Loucy (cell line): Measurements from ENCODE around the gene KIF1B.
"Not testable (repeated sequence)": the region's sequence is repeated elsewhere in the genome, so short reads cannot be mapped to it uniquely, and the experiment has no call there.

ENCODE experiments used
- H2AFZ ChIP-seq: fragments of 200-600 bp; sonication (generic); 2 replicates; pipeline ENCODE4 v1.6.0; 2016; ENCODE audit warnings: antibody characterized with exemption, mild to moderate bottlenecking, low read length, moderate library complexity
- H3F3A ChIP-seq: fragments of 200-600 bp; 2 replicates; pipeline ENCODE4 v1.6.0; 2016; ENCODE audit warnings: antibody characterized with exemption, low read depth, mild to moderate bottlenecking
- H3K27me3 ChIP-seq: fragments of 200-600 bp; sonication (generic); 2 replicates; pipeline ENCODE4 v1.6.1; 2014; ENCODE audit warnings: low read length, mild to moderate bottlenecking; ENCODE audit not compliant: insufficient read depth, poor library complexity, severe bottlenecking
- H3K36me3 ChIP-seq: fragments of 200-600 bp; sonication (generic); 2 replicates; pipeline ENCODE4 v1.6.1; 2016; ENCODE audit warnings: low read length; ENCODE audit not compliant: insufficient read depth
- H3K4me1 ChIP-seq: fragments of 200-600 bp; sonication (generic); 2 replicates; pipeline ENCODE4 v1.5.1; 2014; ENCODE audit warnings: low read length, mild to moderate bottlenecking; ENCODE audit not compliant: insufficient read depth, poor library complexity, severe bottlenecking
- H3K4me2 ChIP-seq: fragments of 200-600 bp; sonication (generic); 2 replicates; pipeline ENCODE4 v1.6.0; 2014; ENCODE audit warnings: antibody characterized with exemption, low read length, low read depth, mild to moderate bottlenecking; ENCODE audit not compliant: poor library complexity, severe bottlenecking
- H3K4me3 ChIP-seq: fragments of 200-600 bp; sonication (generic); 2 replicates; pipeline ENCODE4 v1.5.1; 2014; ENCODE audit warnings: low read length, mild to moderate bottlenecking, mixed read lengths; ENCODE audit not compliant: poor library complexity, severe bottlenecking
- H3K79me2 ChIP-seq: fragments of 200-600 bp; sonication (generic); 2 replicates; pipeline ENCODE4 v1.6.1; 2014; ENCODE audit warnings: low read length; ENCODE audit not compliant: insufficient read depth
- H3K9ac ChIP-seq: fragments of 200-600 bp; sonication (generic); 2 replicates; pipeline ENCODE4 v1.6.0; 2014; ENCODE audit warnings: mild to moderate bottlenecking, low read depth, low read length, moderate library complexity; ENCODE audit not compliant: poor library complexity, severe bottlenecking
- H3K9me2 ChIP-seq: fragments of 200-600 bp; sonication (generic); replicated peaks from 2 replicates; pipeline ENCODE4 v1.6.1; 2016; ENCODE audit warnings: low read depth, low read length, mixed read lengths
- H3K9me3 ChIP-seq: fragments of 200-600 bp; sonication (generic); 2 replicates; pipeline ENCODE4 v1.6.1; 2014; ENCODE audit warnings: mild to moderate bottlenecking, antibody characterized with exemption, low read length, low read depth; ENCODE audit not compliant: insufficient read depth
- H4K20me1 ChIP-seq: fragments of 200-600 bp; sonication (generic); 2 replicates; pipeline ENCODE4 v1.6.0; 2014; ENCODE audit warnings: antibody characterized with exemption, low read length, mild to moderate bottlenecking; ENCODE audit not compliant: insufficient read depth, poor library complexity, severe bottlenecking
- CTCF ChIP-seq: fragments of 200-600 bp; sonication (generic); conservative IDR thresholded peaks from 2 replicates; pipeline ENCODE4 v1.5.1; 2014; ENCODE audit warnings: mild to moderate bottlenecking, antibody characterized with exemption, low read length
- EZH2phosphoT487 ChIP-seq: fragments of 200-600 bp; IDR thresholded peaks from 2 replicates; pipeline ENCODE4 v1.6.1; 2018; ENCODE audit warnings: antibody characterized with exemption, mild to moderate bottlenecking, moderate library complexity, borderline replicate concordance

Gene KIF1B

GRCh38 chr1:10424651-10425050 lies 214.3 kb downstream of the KIF1B start:
- TF ChIP-seq EZH2phosphoT487 (no peak), CTCF (no peak)
- H3K27me3 ChIP-seq = no peaks in the 10 kb centered on the region
- no peaks in the 10 kb centered on the region for H3F3A ChIP-seq
- no peak overlapping the region for H3K4me3 ChIP-seq
- no peaks in the 10 kb centered on the region for H4K20me1 ChIP-seq
- no peaks in the 10 kb centered on the region for H3K79me2 ChIP-seq
- no peak overlapping the region for H3K9ac ChIP-seq
- no peaks in the 10 kb centered on the region for H3K9me2 ChIP-seq
- H3K9me3 ChIP-seq = no peaks in the 10 kb centered on the region
- no peak overlapping the region for H2AFZ ChIP-seq
- peaks cover under 1% of the 10 kb centered on the region for H3K4me1 ChIP-seq
- no peak overlapping the region for H3K4me2 ChIP-seq
- peaks cover 18% of the 10 kb centered on the region; the same call in 1 of the 2 replicates for H3K36me3 ChIP-seq

GRCh38 chr1:10425826-10426534 lies 215.6 kb downstream of the KIF1B start:
- not testable (repeated sequence) for H3F3A ChIP-seq, H2AFZ ChIP-seq, H3K4me2 ChIP-seq, H3K79me2 ChIP-seq, H4K20me1 ChIP-seq, H3K9me2 ChIP-seq, H3K9ac ChIP-seq, H3K27me3 ChIP-seq, H3K36me3 ChIP-seq, H3K4me3 ChIP-seq, H3K4me1 ChIP-seq, H3K9me3 ChIP-seq

GRCh38 chr1:10426535-10426848 lies 216.1 kb downstream of the KIF1B start:
- H3K9me2 ChIP-seq, H2AFZ ChIP-seq, H3K4me3 ChIP-seq, H3K27me3 ChIP-seq, H3F3A ChIP-seq, H4K20me1 ChIP-seq, H3K4me1 ChIP-seq, H3K9me3 ChIP-seq, H3K4me2 ChIP-seq, H3K9ac ChIP-seq, H3K79me2 ChIP-seq, H3K36me3 ChIP-seq: not testable (repeated sequence)

GRCh38 chr1:10428984-10429383 lies 218.6 kb downstream of the KIF1B start:
- H3K9ac ChIP-seq = no peak overlapping the region

More at GRCh38 chr1:10428984-10429383, 218.6 kb downstream of the KIF1B start:
- no peaks in the 10 kb centered on the region for H4K20me1 ChIP-seq
- peaks cover 11% of the 10 kb centered on the region for H3K79me2 ChIP-seq
- H3F3A ChIP-seq = no peaks in the 10 kb centered on the region
- H3K27me3 ChIP-seq = no peaks in the 10 kb centered on the region
- no peaks in the 10 kb centered on the region for H3K9me2 ChIP-seq
- no peak overlapping the region for H3K4me3 ChIP-seq
- no peak overlapping the region for H2AFZ ChIP-seq
- H3K9me3 ChIP-seq = no peaks in the 10 kb centered on the region
- no peak for TF ChIP-seq CTCF
- no peak for TF ChIP-seq EZH2phosphoT487
- peak overlapping the region; percentile 14 for H3K4me2 ChIP-seq
- peaks cover 12% of the 10 kb centered on the region for H3K4me1 ChIP-seq
- no peaks in the 10 kb centered on the region for H3K36me3 ChIP-seq
